ENCODE results near the gene FLYWCH1.

- TF ChIP-seq NFYB (IDR thresholded peaks at IDR 0.05; ENCODE audit: extremely low read depth, insufficient read length) (no peak), CTCF (IDR thresholded peaks at IDR 0.05 in 2 of 3, conservative IDR thresholded peaks at IDR 0.05 in 1 of 3; ENCODE audit: insufficient read depth in 2 of 3, low read depth in 1 of 3, low read length in 3 of 3) (no peak), BRD4 (IDR thresholded peaks at IDR 0.05) (no peak), ZNF639 (CRISPR knock-in tag; conservative IDR thresholded peaks at IDR 0.05 in 1 of 2, IDR thresholded peaks at IDR 0.05 in 1 of 2) (no peak), E2F5 (CRISPR knock-in tag; IDR thresholded peaks at IDR 0.05) (no peak), ATF1 (CRISPR knock-in tag; IDR thresholded peaks at IDR 0.05) (no peak), ATF1 (tag; IDR thresholded peaks at IDR 0.05) (no peak), ZFX (CRISPR knock-in tag; IDR thresholded peaks at IDR 0.05) (no peak), HDGF (IDR thresholded peaks at IDR 0.05) (no peak)
Observed at GRCh38 chr16:2884041-2884451, 27.7 kb upstream of the FLYWCH1 start.

All from K562 (cell line).